ENCODE measurements around the gene CHI3L1.

The CHI3L1 gene

GRCh38 chr1:203187689-203188264 is 1.3 kb upstream of the CHI3L1 start:
- H4K20me1 ChIP-seq: no peaks in the 10 kb centered on the region
- peaks cover 24 to 56% (median 33%) of the 10 kb centered on the region in 10 experiments for H3K4me1 ChIP-seq
- peak overlapping the region in 10 of 11 experiments; percentile 53 to 86 (median 71); a peak in 16 of 22 replicates for H3K4me2 ChIP-seq
- no peak overlapping the region for H3K4me3 ChIP-seq
- no peaks in the 10 kb centered on the region for H3K9me3 ChIP-seq (replicated peaks in 1 of 11)
- no peaks in the 10 kb centered on the region for H3K27me3 ChIP-seq
- no peak for TF ChIP-seq Cebpa-rat (IDR thresholded peaks at IDR 0.05)
- no peak overlapping the region for H3K9ac ChIP-seq
- H3K36me3 ChIP-seq: no peaks in the 10 kb centered on the region
- H3K27ac ChIP-seq: no peak overlapping the region

GRCh38 chr1:203187304-203187685 is 791 bp upstream of the CHI3L1 start:
- peaks cover 29 to 61% (median 38%) of the 10 kb centered on the region in 10 experiments for H3K4me1 ChIP-seq
- no peaks in the 10 kb centered on the region for H3K9me3 ChIP-seq (replicated peaks in 1 of 11)
- no peak for TF ChIP-seq Cebpa-rat (IDR thresholded peaks at IDR 0.05)
- H3K4me2 ChIP-seq: peak overlapping the region; percentile 53 to 86 (median 71)
- no peak overlapping the region for H3K4me3 ChIP-seq
- no peaks in the 10 kb centered on the region for H3K27me3 ChIP-seq
- H3K27ac ChIP-seq: no peak overlapping the region
- no peaks in the 10 kb centered on the region for H4K20me1 ChIP-seq
- no peaks in the 10 kb centered on the region for H3K36me3 ChIP-seq
- H3K9ac ChIP-seq: no peak overlapping the region

DNA sequence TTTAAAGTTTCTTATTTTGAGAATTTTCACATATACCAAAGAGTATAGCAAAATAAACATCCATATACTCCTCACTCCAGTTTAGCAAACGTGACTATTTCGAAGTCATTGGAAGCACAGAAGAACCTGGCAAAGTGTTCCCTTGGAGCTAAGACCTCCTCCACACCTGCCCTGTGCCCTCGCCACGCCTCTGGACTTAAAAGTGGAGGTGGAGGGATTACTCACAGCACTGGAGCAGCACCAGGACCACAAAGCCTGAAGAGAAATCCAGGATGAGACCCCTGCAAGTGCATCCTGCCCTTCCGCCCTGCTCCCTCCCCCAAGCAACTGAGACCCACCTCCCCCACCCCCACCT is 436 bp downstream of the CHI3L1 start:
- Histone ChIP-seq H3K9ac (no peak overlapping the region), H3K4me2 (peak overlapping the region in 7 of 11 experiments; percentile 21 to 86 (median 44); a peak in 10 of 22 replicates), H3K27ac (no peak overlapping the region), H3K27me3 (no peaks in the 10 kb centered on the region), H3K4me1 (peaks cover 42 to 73% (median 50%) of the 10 kb centered on the region in 10 experiments), H3K9me3 (replicated peaks in 1 of 11) (no peaks in the 10 kb centered on the region), H3K4me3 (no peak overlapping the region; a peak in 1 of 20 replicates), H4K20me1 (no peaks in the 10 kb centered on the region), H3K36me3 (no peaks in the 10 kb centered on the region)
- no peak for TF ChIP-seq Cebpa-rat (IDR thresholded peaks at IDR 0.05)

DNA sequence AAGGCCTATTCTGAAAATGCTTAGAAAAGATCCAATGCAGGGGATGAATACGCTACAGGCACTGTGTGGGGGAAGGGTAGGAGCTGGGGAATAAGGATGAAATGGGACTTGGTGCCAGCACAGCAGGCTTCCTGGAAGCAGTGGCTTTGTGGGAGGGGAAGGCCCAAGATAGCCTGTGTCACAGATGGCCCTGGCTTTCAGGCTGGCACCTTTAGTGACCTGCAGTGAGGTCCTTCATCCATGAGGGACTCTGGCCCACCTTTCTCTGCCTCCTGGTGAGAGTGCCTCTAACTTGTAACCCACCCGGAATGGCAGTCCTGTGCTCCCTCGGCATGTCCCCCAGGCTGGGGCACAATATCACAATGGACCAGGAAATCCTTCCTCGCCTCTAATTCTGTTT is 919 bp downstream of the CHI3L1 start:
- H3K9me3 ChIP-seq (replicated peaks in 1 of 11): no peaks in the 10 kb centered on the region
- H3K27me3 ChIP-seq: no peaks in the 10 kb centered on the region
- no peak for TF ChIP-seq Cebpa-rat (IDR thresholded peaks at IDR 0.05)
- peak overlapping the region in 9 of 11 experiments; percentile 21 to 86 (median 40); a peak in 14 of 22 replicates for H3K4me2 ChIP-seq
- no peaks in the 10 kb centered on the region for H4K20me1 ChIP-seq
- no peak overlapping the region for H3K9ac ChIP-seq
- H3K27ac ChIP-seq: no peak overlapping the region
- peaks cover 46 to 75% (median 54%) of the 10 kb centered on the region in 10 experiments for H3K4me1 ChIP-seq
- H3K4me3 ChIP-seq: no peak overlapping the region; a peak in 1 of 20 replicates
- H3K36me3 ChIP-seq: no peaks in the 10 kb centered on the region

DNA sequence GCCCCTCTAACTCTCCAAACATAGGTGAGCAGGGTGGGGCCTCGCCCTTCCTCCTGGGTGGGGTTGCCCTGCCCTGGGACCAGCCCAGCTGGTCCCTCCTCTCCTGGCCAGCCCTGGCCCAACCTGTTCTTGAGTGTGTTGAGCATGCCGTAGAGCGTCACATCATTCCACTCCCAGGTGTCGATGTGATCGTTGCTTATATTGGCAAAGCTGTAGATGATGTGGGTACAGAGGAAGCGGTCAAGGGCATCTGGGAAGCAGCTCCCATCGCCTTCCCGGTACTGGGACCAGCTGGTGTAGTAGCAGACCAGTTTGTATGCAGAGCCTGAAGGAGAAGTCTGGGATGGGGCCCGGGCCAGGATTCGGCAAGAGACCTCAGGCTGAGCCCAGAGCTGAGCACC is 1.4 kb downstream of the CHI3L1 start:
- Histone ChIP-seq H3K9me3 (replicated peaks in 1 of 11) (no peaks in the 10 kb centered on the region), H3K4me1 (peaks cover 52 to 74% (median 58%) of the 10 kb centered on the region in 10 experiments), H3K27me3 (no peaks in the 10 kb centered on the region), H3K9ac (no peak overlapping the region), H4K20me1 (no peaks in the 10 kb centered on the region), H3K36me3 (no peaks in the 10 kb centered on the region), H3K27ac (no peak overlapping the region), H3K4me3 (no peak overlapping the region; a peak in 1 of 20 replicates), H3K4me2 (peak overlapping the region in 9 of 11 experiments; percentile 21 to 86 (median 40); a peak in 11 of 22 replicates)
- no peak for TF ChIP-seq Cebpa-rat (IDR thresholded peaks at IDR 0.05)

- TF ChIP-seq Cebpa-rat (IDR thresholded peaks at IDR 0.05): no peak
- Histone ChIP-seq H4K20me1 (no peaks in the 10 kb centered on the region), H3K4me3 (no peak overlapping the region), H3K9me3 (replicated peaks in 1 of 11) (no peaks in the 10 kb centered on the region), H3K4me1 (peaks cover 57 to 73% (median 63%) of the 10 kb centered on the region in 10 experiments), H3K36me3 (no peaks in the 10 kb centered on the region), H3K4me2 (peak overlapping the region in 2 of 11 experiments; percentile 44 to 79; a peak in 3 of 22 replicates), H3K9ac (no peak overlapping the region), H3K27me3 (peaks cover 0 to 4% (median 0%) of the 10 kb centered on the region in 11 experiments; a peak in 1 of 22 replicates), H3K27ac (no peak overlapping the region)
Measured at GRCh38 chr1:203184467-203184866, 2.0 kb downstream of the CHI3L1 start.

DNA sequence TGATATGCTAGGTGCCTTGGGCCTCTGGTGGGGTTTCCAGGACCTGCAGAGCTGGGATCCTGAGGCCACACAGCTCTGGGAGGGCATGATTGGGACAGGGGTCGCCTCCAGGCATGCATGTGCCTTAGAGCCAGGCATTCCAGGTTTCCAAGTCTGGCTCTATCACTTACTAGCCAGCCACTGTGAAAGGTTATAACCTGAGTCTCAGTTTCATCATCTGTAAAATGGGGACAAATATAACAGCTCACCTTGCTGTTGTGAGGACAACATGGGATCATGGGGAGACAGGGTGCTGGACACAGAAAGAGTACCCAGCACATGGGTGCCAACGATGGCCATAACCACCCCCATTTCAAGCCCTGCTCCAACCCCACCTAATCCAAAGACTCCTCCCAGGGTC is 2.7 kb downstream of the CHI3L1 start:
- no peaks in the 10 kb centered on the region for H4K20me1 ChIP-seq
- H3K27me3 ChIP-seq: peaks cover 0 to 6% (median 0%) of the 10 kb centered on the region in 11 experiments; a peak in 1 of 22 replicates
- TF ChIP-seq Cebpa-rat (IDR thresholded peaks at IDR 0.05): no peak
- H3K27ac ChIP-seq: no peak overlapping the region
- no peak overlapping the region for H3K9ac ChIP-seq
- H3K36me3 ChIP-seq: no peaks in the 10 kb centered on the region
- H3K9me3 ChIP-seq (replicated peaks in 1 of 11): no peaks in the 10 kb centered on the region
- H3K4me1 ChIP-seq: peaks cover 63 to 77% (median 69%) of the 10 kb centered on the region in 10 experiments
- no peak overlapping the region for H3K4me3 ChIP-seq
- no peak overlapping the region for H3K4me2 ChIP-seq

DNA sequence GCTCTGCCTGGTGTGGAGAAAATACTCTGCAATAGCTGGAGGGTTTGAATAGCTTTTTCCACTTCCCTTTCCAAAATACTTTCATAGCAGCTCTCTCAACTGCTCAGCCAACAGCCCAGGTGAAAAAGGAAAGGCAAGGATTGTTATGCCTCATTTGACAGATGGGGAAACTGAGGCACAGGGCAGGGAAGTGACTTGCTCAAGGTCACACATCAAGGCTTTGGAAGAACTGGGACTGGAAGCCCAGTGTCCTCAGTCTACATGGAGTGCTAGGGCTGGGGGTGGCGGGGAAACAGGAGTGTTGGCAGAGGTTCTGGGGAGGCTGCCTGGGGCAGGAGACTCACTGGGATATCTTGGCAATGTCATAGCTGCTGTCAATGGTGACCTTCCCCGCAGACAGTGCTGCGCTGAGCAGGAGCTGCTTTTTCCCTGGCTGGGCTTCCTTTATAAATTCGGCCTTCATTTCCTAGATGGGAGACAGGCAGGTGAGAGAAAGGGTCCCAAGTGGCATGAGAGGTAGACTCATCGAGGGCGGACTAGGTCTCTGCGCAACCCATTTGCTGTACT is 4.0 kb downstream of the CHI3L1 start:
- TF ChIP-seq Cebpa-rat (IDR thresholded peaks at IDR 0.05): no peak
- Histone ChIP-seq H3K9ac (0 out of 22 replicates have a peak overlapping the region, but pooled peaks of 2 of the 11 experiments have one; percentile 42 to 44), H3K4me3 (no peak overlapping the region), H3K9me3 (replicated peaks in 1 of 11) (no peaks in the 10 kb centered on the region), H3K4me2 (peak overlapping the region; percentile 38 to 99 (median 94)), H3K27me3 (peaks cover 0 to 6% (median 0%) of the 10 kb centered on the region in 11 experiments; a peak in 1 of 22 replicates), H3K4me1 (peaks cover 74 to 84% (median 78%) of the 10 kb centered on the region in 10 experiments), H3K27ac (peak overlapping the region in 1 of 11 experiments; percentile 18; a peak in 1 of 22 replicates), H4K20me1 (no peaks in the 10 kb centered on the region), H3K36me3 (no peaks in the 10 kb centered on the region)

- Histone ChIP-seq H3K27ac (peak overlapping the region in 2 of 11 experiments; percentile 18 to 37; a peak in 5 of 22 replicates), H3K9ac (peak overlapping the region in 4 of 11 experiments; percentile 38 to 44 (median 42); a peak in 4 of 22 replicates), H3K9me3 (replicated peaks in 1 of 11) (no peaks in the 10 kb centered on the region), H3K4me3 (no peak overlapping the region), H4K20me1 (no peaks in the 10 kb centered on the region), H3K36me3 (no peaks in the 10 kb centered on the region), H3K4me1 (peaks cover 74 to 84% (median 78%) of the 10 kb centered on the region in 10 experiments), H3K27me3 (peaks cover 0 to 6% (median 0%) of the 10 kb centered on the region in 11 experiments; a peak in 2 of 22 replicates), H3K4me2 (peak overlapping the region; percentile 38 to 99 (median 94))
- TF ChIP-seq Cebpa-rat (IDR thresholded peaks at IDR 0.05): no peak
Measured at GRCh38 chr1:203181586-203182386, 4.7 kb downstream of the CHI3L1 start.

Data from BLaER1 treated with 17β-estradiol and CSF1 and Interleukin-3, amounts not matched to agents 10 nM and 100 nM (cell line).